ENCODE measurements around the gene ELMO1. TPM values are rescaled to one million over a fixed set of nuclear protein-coding genes. Genes with fewer than 3 reads are reported as not detected.
"Not testable (repeated sequence)": the region's sequence is repeated elsewhere in the genome, so short reads cannot be mapped to it uniquely, and the experiment has no call there.

Gene ELMO1
- total RNA-seq, 1 donor from 2014 or later = 53.8 TPM

- Histone ChIP-seq H3K9me3 (no peaks in the 10 kb centered on the region), H3K36me3 (no peaks in the 10 kb centered on the region), H3K4me1 (no peaks in the 10 kb centered on the region), H3K27me3 (no peaks in the 10 kb centered on the region), H3K27ac (no peak overlapping the region), H3K4me3 (no peak overlapping the region)
- intact Hi-C loops (cut with DNase I) = loop anchor here (10.0 kb wide), 1 partner anchor 206 kb away; no protein-coding TSS in a partner anchor
- no peak for DNase-seq
- no peak for TF ChIP-seq CTCF (IDR thresholded peaks at IDR 0.05)
- ATAC-seq = no peak
These were observed 470.2 kb downstream of the ELMO1 start for GRCh38 chr7:36978461-36978860.

GRCh38 chr7:36977878-36978277 lies 470.8 kb downstream of the ELMO1 start:
- Histone ChIP-seq H3K27me3 (no peaks in the 10 kb centered on the region), H3K4me1 (no peaks in the 10 kb centered on the region), H3K27ac (no peak overlapping the region), H3K4me3 (no peak overlapping the region), H3K36me3 (no peaks in the 10 kb centered on the region), H3K9me3 (no peaks in the 10 kb centered on the region)
- ATAC-seq (no peak), DNase-seq (no peak)
- TF ChIP-seq CTCF (IDR thresholded peaks at IDR 0.05) = no peak
- intact Hi-C loops (cut with DNase I) = loop anchor here (10.0 kb wide), 1 partner anchor 207 kb away; no protein-coding TSS in a partner anchor

- H3K9me3 ChIP-seq, H3K4me1 ChIP-seq, H3K4me3 ChIP-seq, H3K27me3 ChIP-seq, H3K27ac ChIP-seq, ATAC-seq, H3K36me3 ChIP-seq, DNase-seq: not testable (repeated sequence)
- intact Hi-C loops (cut with DNase I) = loop anchor here (10.0 kb wide), 1 partner anchor 211 kb away; no protein-coding TSS in a partner anchor
These were observed 475.1 kb downstream of the ELMO1 start for GRCh38 chr7:36973534-36973933.

- Histone ChIP-seq H3K27ac (no peak overlapping the region), H3K36me3 (no peaks in the 10 kb centered on the region), H3K4me1 (peaks cover 17% of the 10 kb centered on the region), H3K4me3 (no peak overlapping the region), H3K9me3 (no peaks in the 10 kb centered on the region), H3K27me3 (no peaks in the 10 kb centered on the region)
- no peak for TF ChIP-seq CTCF (IDR thresholded peaks at IDR 0.05)
- intact Hi-C loops (cut with DNase I) = loop anchor here (10.0 kb wide), 1 partner anchor 213 kb away; no protein-coding TSS in a partner anchor
- no peak for DNase-seq
- no peak for ATAC-seq
These were observed 476.5 kb downstream of the ELMO1 start for GRCh38 chr7:36972140-36972518.

GRCh38 chr7:36971515-36972139 lies 477.0 kb downstream of the ELMO1 start:
- intact Hi-C loops (cut with DNase I) = loop anchor here (10.0 kb wide), 1 partner anchor 213 kb away; no protein-coding TSS in a partner anchor
- Histone ChIP-seq H3K36me3 (no peaks in the 10 kb centered on the region), H3K27ac (no peak overlapping the region), H3K9me3 (no peaks in the 10 kb centered on the region), H3K4me1 (peaks cover 19% of the 10 kb centered on the region), H3K27me3 (no peaks in the 10 kb centered on the region), H3K4me3 (no peak overlapping the region)
- DNase-seq (no peak), ATAC-seq (no peak)
- TF ChIP-seq CTCF (IDR thresholded peaks at IDR 0.05) = no peak

- DNase-seq (no peak), ATAC-seq (no peak)
- Histone ChIP-seq H3K4me1 (peaks cover 24% of the 10 kb centered on the region), H3K27ac (no peak overlapping the region), H3K4me3 (no peak overlapping the region), H3K27me3 (no peaks in the 10 kb centered on the region), H3K9me3 (no peaks in the 10 kb centered on the region), H3K36me3 (no peaks in the 10 kb centered on the region)
- intact Hi-C loops (cut with DNase I) = loop anchor here (10.0 kb wide), 1 partner anchor 214 kb away; no protein-coding TSS in a partner anchor
- TF ChIP-seq CTCF (IDR thresholded peaks at IDR 0.05) = no peak
These were observed 477.8 kb downstream of the ELMO1 start for GRCh38 chr7:36970551-36971514.
